HEK293 (cell line): Measurements from ENCODE around the gene JAK3.

ENCODE experiments used
- CTCF ChIA-PET: fragments of 350-600 bp; formaldehyde crosslinking; extraction: SDS; loops from one replicate; lab custom pipeline; 2021; ENCODE audit warnings: antibody characterized with exemption; lab: Yijun Ruan, JAX
- POLR2A ChIA-PET: fragments of 300-600 bp; formaldehyde crosslinking; extraction: SDS; loops from one replicate; lab custom pipeline; 2020; ENCODE audit warnings: antibody characterized with exemption, inconsistent platforms; lab: Yijun Ruan, JAX
- H3K27ac ChIP-seq: fragments of 200-500 bp; sonication (Bioruptor generic); 2 replicates; pipeline ENCODE4 v1.5.1; 2014; ENCODE audit warnings: low read depth, low read length, control low read depth, inconsistent platforms; ENCODE audit errors: extremely low read depth
- H3K36me3 ChIP-seq, 2 experiments: fragments of 200-500 bp in 1 of 2; sonication (Bioruptor generic) in 1 of 2; 1 replicate in 1 of 2; 2 replicates in 1 of 2; pipeline ENCODE4 v1.5.1; 2014 to 2017; ENCODE audit warnings: inconsistent platforms in 2 of 2, low read length in 2 of 2; ENCODE audit not compliant: control insufficient read depth in 2 of 2, insufficient read depth in 1 of 2
- H3K4me1 ChIP-seq: fragments of 200-500 bp; sonication (Bioruptor generic); 2 replicates; pipeline ENCODE4 v1.5.1; 2014; ENCODE audit warnings: mild to moderate bottlenecking, low read length, inconsistent platforms; ENCODE audit not compliant: control insufficient read depth, insufficient read depth
- H3K4me3 ChIP-seq: 2 replicates; pipeline ENCODE4 v1.5.1; 2011; ENCODE audit warnings: low read depth, mild to moderate bottlenecking, control low read depth, low read length, moderate library complexity
- H3K9me3 ChIP-seq: fragments of 200-500 bp; sonication (Bioruptor generic); 2 replicates; pipeline ENCODE4 v1.5.1; 2014; ENCODE audit warnings: low read depth, low read length, inconsistent platforms; ENCODE audit not compliant: control insufficient read depth, insufficient read depth
- GLIS1 ChIP-seq: fragments of 450-650 bp; formaldehyde crosslinking; IDR thresholded peaks from 2 replicates; pipeline ENCODE4 v1.5.1; 2016; ENCODE audit warnings: missing biosample characterization, missing genetic modification characterization
- GLIS2 ChIP-seq: fragments of 450-650 bp; formaldehyde crosslinking; IDR thresholded peaks from 2 replicates; pipeline ENCODE4 v1.5.1; 2016; ENCODE audit warnings: missing biosample characterization, missing genetic modification characterization
- SCRT1 ChIP-seq: fragments of 450-650 bp; formaldehyde crosslinking; IDR thresholded peaks from 2 replicates; pipeline ENCODE4 v1.5.1; 2016; ENCODE audit warnings: missing biosample characterization, missing genetic modification characterization, borderline replicate concordance
- YY2 ChIP-seq: fragments of 450-650 bp; formaldehyde crosslinking; IDR thresholded peaks from 2 replicates; pipeline ENCODE4 v1.5.1; 2016; ENCODE audit warnings: missing biosample characterization, missing genetic modification characterization
- ZBTB17 ChIP-seq: fragments of 450-650 bp; formaldehyde crosslinking; IDR thresholded peaks from 2 replicates; pipeline ENCODE4 v1.5.1; 2016; ENCODE audit warnings: missing biosample characterization, missing genetic modification characterization
- ZFP41 ChIP-seq: fragments of 450-650 bp; formaldehyde crosslinking; IDR thresholded peaks from 2 replicates; pipeline ENCODE4 v1.5.1; 2016; ENCODE audit warnings: missing biosample characterization, missing genetic modification characterization, borderline replicate concordance
- ZNF16 ChIP-seq: fragments of 450-650 bp; formaldehyde crosslinking; IDR thresholded peaks from 2 replicates; pipeline ENCODE4 v1.5.1; 2016; ENCODE audit warnings: low read depth, missing biosample characterization, missing genetic modification characterization
- ZNF2 ChIP-seq: fragments of 450-650 bp; formaldehyde crosslinking; IDR thresholded peaks from 2 replicates; pipeline ENCODE4 v1.5.1; 2016; ENCODE audit warnings: missing biosample characterization, missing genetic modification characterization
- ZNF202 ChIP-seq: fragments of 450-650 bp; formaldehyde crosslinking; IDR thresholded peaks from 2 replicates; pipeline ENCODE4 v1.5.1; 2016; ENCODE audit warnings: missing biosample characterization, missing genetic modification characterization, borderline replicate concordance
- ZNF423 ChIP-seq: fragments of 450-650 bp; formaldehyde crosslinking; IDR thresholded peaks from 2 replicates; pipeline ENCODE4 v1.5.1; 2016; ENCODE audit warnings: missing biosample characterization, missing genetic modification characterization
- ZNF513 ChIP-seq: fragments of 450-650 bp; IDR thresholded peaks from 2 replicates; pipeline ENCODE4 v1.5.1; 2018; ENCODE audit warnings: missing biosample characterization, missing genetic modification characterization
- ZNF623 ChIP-seq: fragments of 450-650 bp; formaldehyde crosslinking; IDR thresholded peaks from 2 replicates; pipeline ENCODE4 v1.5.1; 2016; ENCODE audit warnings: missing biosample characterization, missing genetic modification characterization
- ZNF701 ChIP-seq: fragments of 450-650 bp; formaldehyde crosslinking; IDR thresholded peaks from 2 replicates; pipeline ENCODE4 v1.5.1; 2016; ENCODE audit warnings: missing biosample characterization, missing genetic modification characterization
- ZNF776 ChIP-seq: fragments of 450-650 bp; formaldehyde crosslinking; IDR thresholded peaks from 2 replicates; pipeline ENCODE4 v1.5.0; 2017; ENCODE audit warnings: missing biosample characterization, missing genetic modification characterization, borderline replicate concordance
- ZSCAN30 ChIP-seq: fragments of 450-650 bp; IDR thresholded peaks from 2 replicates; pipeline ENCODE4 v1.5.1; 2018; ENCODE audit warnings: missing biosample characterization, mild to moderate bottlenecking, missing genetic modification characterization, moderate library complexity
- TF ChIP-seq, protein P1 (sequence below): fragments of 450-650 bp; formaldehyde crosslinking; IDR thresholded peaks from 2 replicates; pipeline ENCODE4 v1.5.1; 2016; ENCODE audit warnings: missing biosample characterization, missing genetic modification characterization, borderline replicate concordance
- TF ChIP-seq, protein P2 (sequence below): sonication (generic); formaldehyde crosslinking; IDR thresholded peaks from 2 replicates; pipeline ENCODE4 v1.8.1; 2022; ENCODE audit warnings: mild to moderate bottlenecking, moderate library complexity, missing genetic modification reagents
- TF ChIP-seq, protein P3 (sequence below): fragments of 450-650 bp; formaldehyde crosslinking; IDR thresholded peaks from 2 replicates; pipeline ENCODE4 v1.5.1; 2016; ENCODE audit warnings: missing biosample characterization, missing genetic modification characterization

Gene JAK3

DNA sequence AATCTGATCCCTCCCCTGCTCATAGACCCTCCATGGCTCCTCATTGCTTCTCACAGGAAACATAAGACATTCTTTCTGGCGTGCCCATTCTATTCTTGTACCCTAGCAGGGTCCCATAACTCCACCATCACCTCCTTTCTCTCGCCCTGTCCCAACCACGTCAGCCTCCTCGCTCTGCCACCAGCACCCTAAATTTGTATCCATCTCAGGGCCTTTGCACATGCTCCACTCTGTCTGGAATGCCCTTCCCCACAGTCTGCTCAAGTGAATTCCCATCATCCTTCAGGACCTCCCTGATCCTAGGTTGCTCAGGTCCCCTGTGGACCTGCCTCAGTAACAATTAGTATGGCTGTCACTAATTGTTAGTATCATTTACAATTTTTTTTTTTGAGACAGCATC is 42.4 kb downstream of the JAK3 start:
- ChIA-PET CTCF (interaction anchor here (0.6 to 1.0 kb wide), 3 partner anchors 15 to 41 kb away, joined by 3 to 4 read pairs (median 3); no protein-coding TSS in a partner anchor), POLR2A (no interaction called here)
- TF ChIP-seq ZNF16 (tag by site-specific recombination) (0 out of 2 replicates have a peak, but pooled peaks have one; percentile 41), ZNF776 (tag by site-specific recombination) (no peak), ZNF623 (peak; percentile 96)
- no peaks in the 10 kb centered on the region for H3K9me3 ChIP-seq
- H3K36me3 ChIP-seq: no peaks in the 10 kb centered on the region
- H3K27ac ChIP-seq: no peak overlapping the region
- no peaks in the 10 kb centered on the region for H3K4me1 ChIP-seq
- no peak overlapping the region for H3K4me3 ChIP-seq

- TF ChIP-seq ZNF2: no peak
- no peak for TF ChIP-seq ZFP41 (tag by site-specific recombination)
- POLR2A ChIA-PET: no interaction called here
Measured at GRCh38 chr19:17803264-17803896, 44.4 kb downstream of the JAK3 start.

GRCh38 chr19:17802137-17802858 is 45.5 kb downstream of the JAK3 start:
- ChIA-PET CTCF (interaction anchor here (0.7 to 1.4 kb wide), 4 partner anchors 18 to 36 kb away, joined by 3 read pairs; no protein-coding TSS in a partner anchor), POLR2A (no interaction called here)
- Histone ChIP-seq H3K4me3 (no peak overlapping the region), H3K36me3 (no peaks in the 10 kb centered on the region), H3K4me1 (no peaks in the 10 kb centered on the region), H3K27ac (no peak overlapping the region), H3K9me3 (no peaks in the 10 kb centered on the region)
- no peak for TF ChIP-seq ZNF513 (tag by site-specific recombination)
- TF ChIP-seq, protein P1, sequence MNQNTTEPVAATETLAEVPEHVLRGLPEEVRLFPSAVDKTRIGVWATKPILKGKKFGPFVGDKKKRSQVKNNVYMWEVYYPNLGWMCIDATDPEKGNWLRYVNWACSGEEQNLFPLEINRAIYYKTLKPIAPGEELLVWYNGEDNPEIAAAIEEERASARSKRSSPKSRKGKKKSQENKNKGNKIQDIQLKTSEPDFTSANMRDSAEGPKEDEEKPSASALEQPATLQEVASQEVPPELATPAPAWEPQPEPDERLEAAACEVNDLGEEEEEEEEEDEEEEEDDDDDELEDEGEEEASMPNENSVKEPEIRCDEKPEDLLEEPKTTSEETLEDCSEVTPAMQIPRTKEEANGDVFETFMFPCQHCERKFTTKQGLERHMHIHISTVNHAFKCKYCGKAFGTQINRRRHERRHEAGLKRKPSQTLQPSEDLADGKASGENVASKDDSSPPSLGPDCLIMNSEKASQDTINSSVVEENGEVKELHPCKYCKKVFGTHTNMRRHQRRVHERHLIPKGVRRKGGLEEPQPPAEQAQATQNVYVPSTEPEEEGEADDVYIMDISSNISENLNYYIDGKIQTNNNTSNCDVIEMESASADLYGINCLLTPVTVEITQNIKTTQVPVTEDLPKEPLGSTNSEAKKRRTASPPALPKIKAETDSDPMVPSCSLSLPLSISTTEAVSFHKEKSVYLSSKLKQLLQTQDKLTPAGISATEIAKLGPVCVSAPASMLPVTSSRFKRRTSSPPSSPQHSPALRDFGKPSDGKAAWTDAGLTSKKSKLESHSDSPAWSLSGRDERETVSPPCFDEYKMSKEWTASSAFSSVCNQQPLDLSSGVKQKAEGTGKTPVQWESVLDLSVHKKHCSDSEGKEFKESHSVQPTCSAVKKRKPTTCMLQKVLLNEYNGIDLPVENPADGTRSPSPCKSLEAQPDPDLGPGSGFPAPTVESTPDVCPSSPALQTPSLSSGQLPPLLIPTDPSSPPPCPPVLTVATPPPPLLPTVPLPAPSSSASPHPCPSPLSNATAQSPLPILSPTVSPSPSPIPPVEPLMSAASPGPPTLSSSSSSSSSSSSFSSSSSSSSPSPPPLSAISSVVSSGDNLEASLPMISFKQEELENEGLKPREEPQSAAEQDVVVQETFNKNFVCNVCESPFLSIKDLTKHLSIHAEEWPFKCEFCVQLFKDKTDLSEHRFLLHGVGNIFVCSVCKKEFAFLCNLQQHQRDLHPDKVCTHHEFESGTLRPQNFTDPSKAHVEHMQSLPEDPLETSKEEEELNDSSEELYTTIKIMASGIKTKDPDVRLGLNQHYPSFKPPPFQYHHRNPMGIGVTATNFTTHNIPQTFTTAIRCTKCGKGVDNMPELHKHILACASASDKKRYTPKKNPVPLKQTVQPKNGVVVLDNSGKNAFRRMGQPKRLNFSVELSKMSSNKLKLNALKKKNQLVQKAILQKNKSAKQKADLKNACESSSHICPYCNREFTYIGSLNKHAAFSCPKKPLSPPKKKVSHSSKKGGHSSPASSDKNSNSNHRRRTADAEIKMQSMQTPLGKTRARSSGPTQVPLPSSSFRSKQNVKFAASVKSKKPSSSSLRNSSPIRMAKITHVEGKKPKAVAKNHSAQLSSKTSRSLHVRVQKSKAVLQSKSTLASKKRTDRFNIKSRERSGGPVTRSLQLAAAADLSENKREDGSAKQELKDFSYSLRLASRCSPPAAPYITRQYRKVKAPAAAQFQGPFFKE (tag by site-specific recombination): no peak
- TF ChIP-seq ZNF623: peak; percentile 98
- no peak for TF ChIP-seq YY2
- TF ChIP-seq ZSCAN30 (tag by site-specific recombination): no peak
- TF ChIP-seq, protein P2, sequence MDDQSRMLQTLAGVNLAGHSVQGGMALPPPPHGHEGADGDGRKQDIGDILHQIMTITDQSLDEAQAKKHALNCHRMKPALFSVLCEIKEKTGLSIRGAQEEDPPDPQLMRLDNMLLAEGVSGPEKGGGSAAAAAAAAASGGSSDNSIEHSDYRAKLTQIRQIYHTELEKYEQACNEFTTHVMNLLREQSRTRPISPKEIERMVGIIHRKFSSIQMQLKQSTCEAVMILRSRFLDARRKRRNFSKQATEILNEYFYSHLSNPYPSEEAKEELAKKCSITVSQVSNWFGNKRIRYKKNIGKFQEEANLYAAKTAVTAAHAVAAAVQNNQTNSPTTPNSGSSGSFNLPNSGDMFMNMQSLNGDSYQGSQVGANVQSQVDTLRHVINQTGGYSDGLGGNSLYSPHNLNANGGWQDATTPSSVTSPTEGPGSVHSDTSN (CRISPR knock-in tag): no peak
- no peak for TF ChIP-seq SCRT1 (tag by site-specific recombination)
- TF ChIP-seq ZNF423 (tag by site-specific recombination): no peak
- TF ChIP-seq, protein P3, sequence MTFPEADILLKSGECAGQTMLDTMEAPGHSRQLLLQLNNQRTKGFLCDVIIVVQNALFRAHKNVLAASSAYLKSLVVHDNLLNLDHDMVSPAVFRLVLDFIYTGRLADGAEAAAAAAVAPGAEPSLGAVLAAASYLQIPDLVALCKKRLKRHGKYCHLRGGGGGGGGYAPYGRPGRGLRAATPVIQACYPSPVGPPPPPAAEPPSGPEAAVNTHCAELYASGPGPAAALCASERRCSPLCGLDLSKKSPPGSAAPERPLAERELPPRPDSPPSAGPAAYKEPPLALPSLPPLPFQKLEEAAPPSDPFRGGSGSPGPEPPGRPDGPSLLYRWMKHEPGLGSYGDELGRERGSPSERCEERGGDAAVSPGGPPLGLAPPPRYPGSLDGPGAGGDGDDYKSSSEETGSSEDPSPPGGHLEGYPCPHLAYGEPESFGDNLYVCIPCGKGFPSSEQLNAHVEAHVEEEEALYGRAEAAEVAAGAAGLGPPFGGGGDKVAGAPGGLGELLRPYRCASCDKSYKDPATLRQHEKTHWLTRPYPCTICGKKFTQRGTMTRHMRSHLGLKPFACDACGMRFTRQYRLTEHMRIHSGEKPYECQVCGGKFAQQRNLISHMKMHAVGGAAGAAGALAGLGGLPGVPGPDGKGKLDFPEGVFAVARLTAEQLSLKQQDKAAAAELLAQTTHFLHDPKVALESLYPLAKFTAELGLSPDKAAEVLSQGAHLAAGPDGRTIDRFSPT: no peak
- no peak for TF ChIP-seq ZNF202 (tag by site-specific recombination)
- no peak for TF ChIP-seq ZNF701
- no peak for TF ChIP-seq GLIS2
- TF ChIP-seq GLIS1 (tag by site-specific recombination): peak; percentile 55
- TF ChIP-seq ZBTB17: 0 out of 2 replicates have a peak, but pooled peaks have one; percentile 24
- TF ChIP-seq, all 188 proteins: peak for 3

More at GRCh38 chr19:17803264-17803896, 44.4 kb downstream of the JAK3 start:
- Histone ChIP-seq H3K4me3 (no peak overlapping the region), H3K9me3 (no peaks in the 10 kb centered on the region), H3K27ac (no peak overlapping the region), H3K36me3 (no peaks in the 10 kb centered on the region), H3K4me1 (no peaks in the 10 kb centered on the region)
- CTCF ChIA-PET: interaction anchor here (0.6 to 1.0 kb wide), 3 partner anchors 19 to 92 kb away, joined by 3 read pairs; no protein-coding TSS in a partner anchor
